ENCODE results near the gene BZW1. TPM values are rescaled to one million over a fixed set of nuclear protein-coding genes. Genes with fewer than 3 reads are reported as not detected.
A peak's percentile ranks its signal among the peaks of the same experiment; 100 is the strongest.

Gene BZW1
- total RNA-seq, 1 donor from 2014 or later, result 358 TPM

- DNase-seq (ENCODE audit: low read depth), result no peak
These were observed 17.5 kb downstream of the BZW1 start for GRCh38 chr2:200829258-200829655.

GRCh38 chr2:200834701-200835100 is 23.0 kb downstream of the BZW1 start:
- no peak for DNase-seq (ENCODE audit: low read depth)

- DNase-seq (ENCODE audit: low read depth), result no peak
These were observed 27.8 kb downstream of the BZW1 start for GRCh38 chr2:200839513-200839912.

GRCh38 chr2:200843993-200844948 is 32.6 kb downstream of the BZW1 start:
- no peak for DNase-seq (ENCODE audit: low read depth)

- DNase-seq (ENCODE audit: low read depth), result no peak
These were observed 33.5 kb downstream of the BZW1 start for GRCh38 chr2:200845194-200845593.

GRCh38 chr2:200845669-200846325 is 34.1 kb downstream of the BZW1 start:
- no peak for DNase-seq (ENCODE audit: low read depth)

- no peak for DNase-seq (ENCODE audit: low read depth)
These were observed 35.6 kb downstream of the BZW1 start for GRCh38 chr2:200847269-200847668.

GRCh38 chr2:200847939-200848338 is 36.2 kb downstream of the BZW1 start:
- DNase-seq (ENCODE audit: low read depth), result no peak

- DNase-seq (ENCODE audit: low read depth), result no peak
These were observed 39.0 kb downstream of the BZW1 start for GRCh38 chr2:200850512-200851256.

GRCh38 chr2:200851398-200852248 is 39.9 kb downstream of the BZW1 start:
- DNase-seq (ENCODE audit: low read depth), result no peak

GRCh38 chr2:200852605-200853004 is 40.9 kb downstream of the BZW1 start:
- no peak for DNase-seq (ENCODE audit: low read depth)

GRCh38 chr2:200856806-200857205 is 45.1 kb downstream of the BZW1 start:
- no peak for DNase-seq (ENCODE audit: low read depth)

GRCh38 chr2:200860092-200860795 is 48.5 kb downstream of the BZW1 start:
- DNase-seq (ENCODE audit: low read depth), result no peak

GRCh38 chr2:200861617-200862155 is 50.0 kb downstream of the BZW1 start:
- DNase-seq (ENCODE audit: low read depth), result no peak

- peak; percentile 56 for DNase-seq (ENCODE audit: low read depth)
These were observed 50.9 kb downstream of the BZW1 start for GRCh38 chr2:200862532-200863000.

- DNase-seq (ENCODE audit: low read depth), result no peak
These were observed 52.1 kb downstream of the BZW1 start for GRCh38 chr2:200863782-200864175.

- DNase-seq (ENCODE audit: low read depth), result peak; percentile 96
These were observed 52.7 kb downstream of the BZW1 start, which contains the start of gene CLK1 for GRCh38 chr2:200864176-200865034. Gene CLK1 (minus strand): TSS chr2:200864658. CDS start chr2:200861862, 2,796 bp downstream.

- DNase-seq (ENCODE audit: low read depth), result peak; percentile 45
These were observed 57.3 kb downstream of the BZW1 start for GRCh38 chr2:200869014-200869413.

- DNase-seq (ENCODE audit: low read depth), result no peak
These were observed 59.4 kb downstream of the BZW1 start for GRCh38 chr2:200871151-200871550.
